Measurements from ENCODE around the gene TUT4.

The TUT4 gene

DNA sequence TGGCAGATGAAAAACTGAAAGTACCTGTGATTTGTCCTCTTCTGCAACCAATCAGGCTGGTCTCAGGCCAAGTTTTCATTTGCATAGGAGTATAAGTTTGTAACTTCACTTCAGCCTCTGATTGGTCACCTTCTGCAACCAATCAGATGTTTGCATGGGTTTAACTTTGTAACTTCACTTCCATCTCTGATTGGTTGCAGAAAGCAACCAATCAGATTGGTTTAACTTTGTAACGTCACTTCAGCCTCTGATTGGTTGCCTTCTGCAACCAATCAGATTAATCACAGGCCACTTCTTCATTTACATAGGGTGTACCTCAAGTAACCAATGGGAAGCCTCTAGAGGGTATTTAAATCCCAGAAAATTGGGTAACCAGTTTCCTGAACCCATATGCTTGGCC is 18.9 kb upstream of the TUT4 start:
- no peak for DNase-seq (ENCODE audit: low spot score)

DNA sequence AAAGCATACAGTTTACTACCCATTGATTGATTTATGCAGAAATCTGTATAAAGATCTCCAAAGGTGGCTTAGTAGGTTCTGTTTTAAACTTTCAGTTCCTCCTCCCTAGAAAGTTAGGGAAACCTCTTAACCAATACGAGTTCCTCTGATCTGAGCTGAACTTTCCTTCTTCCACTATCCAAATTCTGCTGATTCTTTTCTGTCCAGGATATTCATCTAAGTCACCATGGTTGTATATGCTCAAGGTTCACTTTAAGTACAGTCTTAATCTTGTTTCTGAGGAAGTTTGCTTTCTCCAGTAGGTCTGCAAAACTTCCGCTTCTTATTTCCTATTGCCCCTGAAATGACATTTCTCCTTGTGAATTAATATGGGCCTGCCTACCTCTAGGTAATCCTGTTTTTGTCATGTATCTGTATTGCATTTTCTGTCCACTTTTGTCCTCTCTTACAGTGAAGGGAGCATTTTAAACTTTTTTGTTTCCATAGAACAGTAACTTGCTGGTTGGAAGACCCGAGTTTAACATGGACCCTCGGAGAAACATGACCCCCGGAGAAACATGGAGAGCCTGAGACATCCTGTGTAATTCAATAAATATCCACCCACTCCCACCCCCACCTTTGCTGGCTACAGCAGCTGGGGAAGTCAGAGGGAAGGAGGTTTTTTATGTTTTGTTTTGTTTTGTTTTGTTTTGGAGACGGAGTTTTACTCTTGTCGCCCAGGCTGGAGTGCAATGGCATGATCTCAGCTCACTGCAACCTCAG is 16.7 kb upstream of the TUT4 start:
- DNase-seq (ENCODE audit: low spot score): no peak

DNA sequence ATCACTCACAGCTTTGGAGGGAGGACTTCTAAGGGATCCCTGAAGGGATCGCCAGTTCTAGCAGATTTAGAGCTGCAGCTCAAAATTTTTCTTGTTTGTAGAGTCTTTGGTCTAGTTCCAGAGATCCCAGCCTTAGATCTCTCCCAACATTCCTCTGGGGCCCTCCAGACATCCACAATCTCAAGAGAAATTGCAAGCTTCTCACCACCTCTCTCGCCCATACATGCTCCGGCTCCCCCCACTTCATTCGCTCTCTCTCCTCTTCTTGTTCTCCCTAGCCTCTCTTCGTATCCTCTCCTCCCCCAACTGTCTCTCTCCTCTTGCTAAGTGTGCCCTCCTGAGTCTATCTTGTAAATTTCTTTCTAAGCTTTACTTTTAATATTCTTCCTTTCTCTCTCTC is 15.1 kb upstream of the TUT4 start:
- no peak for DNase-seq (ENCODE audit: low spot score)

DNA sequence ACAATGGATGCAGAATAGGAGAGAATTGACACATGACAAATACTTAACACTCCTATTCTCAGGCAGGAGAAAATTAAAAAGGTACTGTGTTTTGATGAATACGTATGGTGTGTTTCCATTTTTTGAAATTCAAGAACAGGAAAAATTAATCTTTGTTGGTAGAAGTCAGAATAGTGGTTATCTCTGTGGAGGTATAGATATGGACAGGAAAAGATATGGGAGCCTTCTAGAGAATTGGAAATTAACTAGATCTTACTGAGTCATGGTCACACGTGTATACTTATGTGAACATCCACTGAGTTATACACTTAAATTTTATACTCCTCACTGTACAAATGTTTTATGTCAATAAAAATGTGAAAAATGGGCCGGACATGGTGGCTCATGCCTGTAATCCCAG is 9.9 kb upstream of the TUT4 start:
- DNase-seq (ENCODE audit: low spot score): no peak

GRCh38 chr1:52559875-52560274 is 7.0 kb upstream of the TUT4 start:
- no peak for DNase-seq (ENCODE audit: low spot score)

- no peak for DNase-seq (ENCODE audit: low spot score)
These were observed 6.0 kb upstream of the TUT4 start for GRCh38 chr1:52558941-52559340.

DNA sequence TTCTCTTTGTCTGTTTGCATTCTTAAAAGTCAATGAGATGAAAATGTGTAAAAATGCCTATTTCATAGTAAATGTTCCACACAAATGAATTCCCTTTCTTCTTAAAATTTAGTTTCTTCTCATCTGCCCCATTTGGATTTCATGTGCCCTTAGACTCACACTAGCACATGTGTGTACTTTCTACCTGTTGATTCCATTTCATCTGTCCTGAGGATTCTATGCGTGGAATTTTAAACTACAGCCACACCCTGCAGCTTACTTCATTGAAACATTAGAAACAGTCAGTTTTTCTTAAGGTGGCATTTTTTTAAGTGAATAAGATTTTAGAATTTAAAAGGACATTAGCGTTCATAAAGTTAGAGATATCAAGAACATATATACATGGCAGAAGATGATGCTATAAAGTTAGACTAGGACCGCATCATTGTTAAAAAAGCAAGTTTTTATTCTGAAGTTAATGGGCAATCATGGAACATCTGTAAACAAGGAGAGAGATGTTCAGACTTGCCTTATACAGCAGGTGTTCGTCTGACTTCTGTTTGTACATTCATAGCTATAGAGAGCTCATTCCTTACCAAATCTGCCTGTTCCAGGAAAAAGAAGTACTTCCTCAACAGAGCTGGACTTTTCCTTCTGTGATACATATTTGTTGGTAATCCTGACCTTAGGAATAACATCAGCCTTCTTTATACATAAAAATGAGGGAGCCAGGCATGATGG is 3.9 kb upstream of the TUT4 start:
- DNase-seq (ENCODE audit: low spot score): no peak

DNA sequence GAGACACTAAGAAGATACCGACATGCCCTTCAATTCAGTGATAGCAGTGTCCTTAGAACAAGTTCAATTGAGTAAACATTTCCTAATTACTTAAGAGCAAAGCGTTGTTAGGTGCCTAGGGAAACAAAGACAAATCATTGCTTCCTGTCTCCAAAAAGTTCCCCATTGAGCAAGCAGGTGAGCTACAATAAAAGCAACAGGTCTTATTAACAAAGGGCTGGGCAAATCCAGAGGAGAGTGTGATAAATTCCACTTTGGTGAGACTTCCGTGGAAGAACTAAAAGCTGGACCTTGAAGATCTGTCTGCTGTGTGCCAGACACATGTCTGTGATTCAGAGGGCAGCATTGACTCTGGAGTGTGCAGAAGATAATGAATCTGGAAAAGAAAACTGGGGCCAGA is 1.9 kb upstream of the TUT4 start:
- no peak for DNase-seq (ENCODE audit: low spot score)

DNA sequence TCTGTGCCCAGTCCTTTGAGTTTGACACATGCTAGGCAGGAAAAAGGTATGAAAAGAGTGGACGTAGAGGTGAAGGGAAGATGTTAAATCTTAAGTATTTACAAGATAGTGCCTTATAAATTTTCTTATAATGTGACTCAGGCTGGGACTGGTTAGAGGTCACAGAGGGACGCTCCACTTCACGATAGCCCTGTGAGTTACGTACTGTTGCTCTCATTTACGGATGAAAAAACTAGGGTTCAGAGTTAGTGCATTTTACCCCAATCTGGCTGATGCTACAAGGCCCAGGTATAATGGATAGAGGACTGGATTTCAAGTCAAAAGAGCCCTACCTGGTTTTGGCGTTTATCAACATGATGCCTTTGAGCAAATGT is 1.4 kb upstream of the TUT4 start:
- no peak for DNase-seq (ENCODE audit: low spot score)

GRCh38 chr1:52553362-52554266 is 722 bp upstream of the TUT4 start:
- DNase-seq (ENCODE audit: low spot score): peak; percentile 89

DNA sequence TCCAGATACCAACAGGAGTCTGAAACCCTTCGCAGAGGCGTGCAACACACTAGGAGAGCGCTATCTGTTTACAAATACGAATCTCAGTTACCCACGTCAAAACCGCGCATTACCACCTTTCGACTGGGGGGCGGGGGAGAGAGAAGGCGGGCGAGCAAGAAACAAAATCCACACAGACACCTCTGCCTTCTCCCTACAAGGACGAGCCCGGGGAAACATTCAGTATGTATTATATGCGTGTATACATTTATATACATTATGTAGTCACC is 722 bp downstream of the TUT4 start:
- DNase-seq (ENCODE audit: low spot score): peak; percentile 68

GRCh38 chr1:52551507-52552235 is 1.2 kb downstream of the TUT4 start:
- peak; percentile 54 for DNase-seq (ENCODE audit: low spot score)

GRCh38 chr1:52550447-52550846 is 2.4 kb downstream of the TUT4 start:
- DNase-seq (ENCODE audit: low spot score): no peak

DNA sequence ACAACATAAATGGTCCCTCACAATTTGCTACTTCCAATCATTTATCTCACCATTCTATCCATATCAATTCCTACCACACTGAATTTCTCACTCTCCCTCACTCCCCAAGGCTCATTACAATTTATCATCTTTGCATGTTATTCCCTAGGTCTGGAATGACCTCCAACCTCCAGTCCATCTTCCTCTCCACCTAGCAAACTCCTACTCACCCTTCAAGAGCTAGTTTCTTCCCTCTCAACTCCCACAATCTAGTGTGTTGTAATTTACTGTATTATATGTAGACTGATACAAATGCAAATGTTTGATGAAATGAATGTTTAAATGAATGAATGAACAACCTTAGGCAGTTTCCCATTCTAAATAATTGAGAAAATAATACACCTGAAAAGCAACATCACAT is 3.6 kb downstream of the TUT4 start:
- DNase-seq (ENCODE audit: low spot score): no peak

- DNase-seq (ENCODE audit: low spot score): no peak
These were observed 6.0 kb downstream of the TUT4 start for GRCh38 chr1:52546852-52547251.

DNA sequence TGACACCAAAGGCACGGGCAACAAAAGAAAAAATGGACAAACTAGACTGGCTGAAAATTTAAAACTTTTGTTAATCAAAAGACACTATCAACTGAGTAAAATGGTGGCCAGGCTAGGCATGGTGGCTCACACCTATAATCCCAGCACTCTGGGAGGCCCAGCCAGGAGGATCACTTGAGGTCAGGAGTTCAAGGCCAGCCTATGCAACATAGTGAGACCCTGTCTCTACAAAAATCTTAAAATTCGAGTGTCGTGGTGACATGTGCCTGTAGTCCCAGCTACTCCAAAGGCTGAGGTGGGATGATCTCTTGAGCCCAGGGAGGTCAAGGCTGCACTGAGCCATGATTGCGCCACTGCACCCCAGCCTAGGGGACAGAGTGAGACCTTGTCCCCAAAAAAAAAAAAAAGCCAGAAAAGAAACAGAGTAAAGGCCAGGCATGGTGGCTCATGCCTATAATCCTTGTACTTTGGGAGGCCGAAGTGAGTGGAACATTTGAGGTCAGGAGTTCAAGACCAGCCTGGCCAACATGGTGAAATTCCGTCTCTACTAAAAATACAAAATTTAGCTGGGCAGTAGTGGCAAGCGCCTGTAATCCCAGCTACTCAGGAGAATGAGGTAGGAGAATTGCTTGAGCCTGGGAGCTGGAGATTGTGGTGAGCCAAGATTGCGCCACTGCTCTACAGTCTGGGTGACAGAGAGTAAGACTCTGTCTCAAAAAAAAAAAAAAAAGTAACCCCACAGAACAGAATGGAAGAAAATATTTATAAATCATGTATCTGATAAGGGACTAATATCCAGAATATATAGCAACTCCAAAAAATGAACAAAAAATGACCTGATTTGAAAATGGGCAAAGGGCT is 8.0 kb downstream of the TUT4 start:
- DNase-seq (ENCODE audit: low spot score): no peak

GRCh38 chr1:52542085-52542688 is 10.7 kb downstream of the TUT4 start:
- DNase-seq (ENCODE audit: low spot score): no peak

GRCh38 chr1:52534928-52535764 is 17.7 kb downstream of the TUT4 start:
- no peak for DNase-seq (ENCODE audit: low spot score)

- DNase-seq (ENCODE audit: low spot score): no peak
These were observed 19.2 kb downstream of the TUT4 start for GRCh38 chr1:52533713-52534112.

GRCh38 chr1:52532731-52533327 is 20.1 kb downstream of the TUT4 start:
- DNase-seq (ENCODE audit: low spot score): no peak
